Smooth muscle cell (in vitro differentiated cells): ENCODE measurements around the gene GDF10. TPM values are rescaled to one million over a fixed set of nuclear protein-coding genes. Genes with fewer than 3 reads are reported as not detected.

Experiments used
- DNase-seq: peaks from one replicate; lab custom pipeline; 2025; ENCODE audit not compliant: unreplicated experiment; lab: John Stamatoyannopoulos, UW
- H2AFZ ChIP-seq: fragments of 200-600 bp; sonication (generic); 2 replicates; pipeline ENCODE4 v1.6.0; 2016; ENCODE audit warnings: antibody characterized with exemption, low read depth, mild to moderate bottlenecking
- H3F3A ChIP-seq: fragments of 200-600 bp; sonication (generic); 2 replicates; pipeline ENCODE4 v1.6.0; 2017; ENCODE audit warnings: antibody characterized with exemption, low read depth
- H3K27ac ChIP-seq: fragments of 200-600 bp; sonication (generic); 2 replicates; pipeline ENCODE4 v1.5.1; 2016; ENCODE audit warnings: low read depth, mild to moderate bottlenecking
- H3K27me3 ChIP-seq: fragments of 200-600 bp; sonication (generic); 2 replicates; pipeline ENCODE4 v1.6.1; 2016; ENCODE audit warnings: low read depth, mild to moderate bottlenecking
- H3K36me3 ChIP-seq: fragments of 200-600 bp; sonication (generic); 2 replicates; pipeline ENCODE4 v1.5.1; 2016; ENCODE audit warnings: low read depth
- H3K4me1 ChIP-seq: fragments of 200-600 bp; sonication (generic); 2 replicates; pipeline ENCODE4 v1.5.1; 2016; ENCODE audit warnings: low read depth
- H3K4me2 ChIP-seq: fragments of 200-600 bp; sonication (generic); 2 replicates; pipeline ENCODE4 v1.6.0; 2016; ENCODE audit warnings: mild to moderate bottlenecking
- H3K4me3 ChIP-seq: fragments of 200-600 bp; sonication (generic); 2 replicates; pipeline ENCODE4 v1.5.1; 2016; ENCODE audit warnings: mild to moderate bottlenecking
- H3K79me2 ChIP-seq: fragments of 200-600 bp; sonication (generic); 2 replicates; pipeline ENCODE4 v1.6.0; 2016; ENCODE audit warnings: low read depth, mild to moderate bottlenecking
- H3K9ac ChIP-seq: fragments of 200-600 bp; sonication (generic); 2 replicates; pipeline ENCODE4 v1.6.0; 2016; ENCODE audit warnings: low read depth
- H3K9me3 ChIP-seq: fragments of 200-600 bp; sonication (generic); replicated peaks from 2 replicates; pipeline ENCODE4 v1.5.1; 2016; ENCODE audit warnings: low read depth
- H4K20me1 ChIP-seq: fragments of 200-600 bp; sonication (generic); 2 replicates; pipeline ENCODE4 v1.6.0; 2016; ENCODE audit warnings: low read depth
- WGBS: methylation state at CpG from one replicate; pipeline ENCODE4 v1.1.7; 2016; ENCODE audit warnings: low lambda C conversion rate; 5-methylcytosine and 5-hydroxymethylcytosine counted together
- polyA plus RNA-seq: library from polyadenylated mRNA; unstranded; fragments of >200 nt; fragmentation: Nextera tagmentation; extraction: Ambion mirVana; gene quantifications from 2 replicates; pipeline ENCODE4 v1.2.1, GENCODE V29; 2016
- total RNA-seq: library from RNA; depleted of rRNA; stranded (reverse); fragments of >200 nt; gene quantifications from 2 replicates; pipeline ENCODE4 v1.2.3, GENCODE V29; 2014
- TF ChIP-seq, protein P1 (sequence below): fragments of 200-600 bp; sonication (generic); IDR thresholded peaks from 2 replicates; pipeline ENCODE4 v1.5.1; 2017; ENCODE audit warnings: borderline replicate concordance, mild to moderate bottlenecking, antibody characterized with exemption; ENCODE audit not compliant: insufficient read depth, poor library complexity, severe bottlenecking

Gene GDF10
- total and polyA plus RNA-seq, 2 experiments from 2014 or later, result 0.58 to 1.5 TPM

DNA sequence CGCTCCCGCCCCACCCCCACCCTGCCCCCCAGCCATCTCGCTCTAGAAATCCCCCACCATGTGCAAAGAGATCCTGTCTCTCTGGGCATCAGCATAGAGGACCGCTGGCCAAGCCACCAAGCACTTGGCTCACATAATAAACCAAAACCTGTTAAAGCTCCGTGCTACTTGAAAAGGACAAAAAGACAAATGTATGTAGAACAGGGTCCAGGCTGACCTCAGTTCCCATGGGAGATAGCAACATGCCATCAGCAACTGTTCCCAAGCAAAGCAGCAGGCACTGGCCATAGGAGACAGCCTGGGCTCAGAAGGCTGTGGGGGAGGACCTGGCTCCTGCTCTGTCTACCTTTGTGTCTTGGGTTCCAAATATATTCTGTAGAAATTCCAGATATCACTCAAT, 38.4 kb upstream of the GDF10 start:
- no peaks in the 10 kb centered on the region for H3K79me2 ChIP-seq
- H3K4me1 ChIP-seq, result no peaks in the 10 kb centered on the region
- H2AFZ ChIP-seq, result no peak overlapping the region
- no peak overlapping the region for H3K4me3 ChIP-seq
- no peaks in the 10 kb centered on the region for H3K9me3 ChIP-seq
- H3K27me3 ChIP-seq, result peaks cover 7% of the 10 kb centered on the region
- H3K4me2 ChIP-seq, result no peak overlapping the region
- H3K36me3 ChIP-seq, result no peaks in the 10 kb centered on the region
- no peak for DNase-seq
- H4K20me1 ChIP-seq, result no peaks in the 10 kb centered on the region
- H3F3A ChIP-seq, result no peaks in the 10 kb centered on the region
- no peak overlapping the region for H3K27ac ChIP-seq
- 85% methylated on average over 2 of the region's 5 CpGs for WGBS
- TF ChIP-seq, protein P1, sequence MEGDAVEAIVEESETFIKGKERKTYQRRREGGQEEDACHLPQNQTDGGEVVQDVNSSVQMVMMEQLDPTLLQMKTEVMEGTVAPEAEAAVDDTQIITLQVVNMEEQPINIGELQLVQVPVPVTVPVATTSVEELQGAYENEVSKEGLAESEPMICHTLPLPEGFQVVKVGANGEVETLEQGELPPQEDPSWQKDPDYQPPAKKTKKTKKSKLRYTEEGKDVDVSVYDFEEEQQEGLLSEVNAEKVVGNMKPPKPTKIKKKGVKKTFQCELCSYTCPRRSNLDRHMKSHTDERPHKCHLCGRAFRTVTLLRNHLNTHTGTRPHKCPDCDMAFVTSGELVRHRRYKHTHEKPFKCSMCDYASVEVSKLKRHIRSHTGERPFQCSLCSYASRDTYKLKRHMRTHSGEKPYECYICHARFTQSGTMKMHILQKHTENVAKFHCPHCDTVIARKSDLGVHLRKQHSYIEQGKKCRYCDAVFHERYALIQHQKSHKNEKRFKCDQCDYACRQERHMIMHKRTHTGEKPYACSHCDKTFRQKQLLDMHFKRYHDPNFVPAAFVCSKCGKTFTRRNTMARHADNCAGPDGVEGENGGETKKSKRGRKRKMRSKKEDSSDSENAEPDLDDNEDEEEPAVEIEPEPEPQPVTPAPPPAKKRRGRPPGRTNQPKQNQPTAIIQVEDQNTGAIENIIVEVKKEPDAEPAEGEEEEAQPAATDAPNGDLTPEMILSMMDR, result no peak
- no peak overlapping the region for H3K9ac ChIP-seq

DNA sequence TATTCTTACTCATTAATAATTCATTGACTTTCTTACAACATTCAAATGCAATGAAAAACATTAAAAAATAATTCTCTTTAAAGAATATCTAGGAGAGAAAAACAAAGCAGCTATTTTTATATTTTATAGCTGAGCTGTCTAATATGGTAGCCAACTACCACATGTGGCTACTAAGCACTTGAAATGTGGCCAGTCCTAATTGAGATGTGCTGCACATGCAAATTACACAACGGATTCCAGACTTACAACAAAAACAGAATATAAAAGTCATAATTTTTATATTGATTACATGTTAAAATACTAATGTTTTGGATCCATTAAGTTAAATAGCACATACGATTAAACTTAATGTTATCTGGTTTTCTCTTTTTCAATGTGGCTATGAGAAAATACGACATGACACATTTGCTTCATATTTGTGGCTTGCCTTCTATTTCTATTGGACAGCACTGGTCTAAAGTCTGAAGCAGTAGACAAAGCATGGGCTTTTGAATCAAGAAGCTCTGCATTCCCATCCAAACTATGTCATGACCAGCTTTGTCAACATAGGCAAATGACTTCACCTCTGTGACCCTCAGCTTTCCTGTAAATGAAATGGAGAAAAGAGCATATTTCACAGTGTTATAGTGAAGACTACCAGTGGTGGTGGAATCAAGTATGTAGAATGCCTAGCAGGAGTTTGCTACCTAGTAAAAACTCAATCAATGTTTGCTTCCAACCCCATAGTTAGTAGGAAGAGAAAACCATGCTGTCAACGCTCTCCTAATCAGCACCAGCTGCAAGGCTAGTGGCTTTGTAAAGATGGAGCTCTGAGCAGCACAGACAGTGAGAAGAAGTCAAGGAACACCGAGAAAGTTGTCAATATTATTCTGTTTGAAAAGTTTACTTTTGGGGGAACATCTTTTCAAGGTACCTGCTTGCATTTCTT, 37.1 kb upstream of the GDF10 start:
- H3K27me3 ChIP-seq, result peaks cover 7% of the 10 kb centered on the region
- no peaks in the 10 kb centered on the region for H3K4me1 ChIP-seq
- H3K36me3 ChIP-seq, result no peaks in the 10 kb centered on the region
- H3K4me3 ChIP-seq, result no peak overlapping the region
- peak overlapping the region; percentile 9 for H3K4me2 ChIP-seq
- WGBS, result 59% methylated on average over 5 of the region's 5 CpGs
- H4K20me1 ChIP-seq, result no peaks in the 10 kb centered on the region
- H2AFZ ChIP-seq, result no peak overlapping the region
- no peak overlapping the region for H3K27ac ChIP-seq
- no peaks in the 10 kb centered on the region for H3K79me2 ChIP-seq
- H3K9ac ChIP-seq, result no peak overlapping the region
- DNase-seq, result no peak
- TF ChIP-seq, protein P1, result no peak
- H3F3A ChIP-seq, result no peaks in the 10 kb centered on the region
- H3K9me3 ChIP-seq, result no peaks in the 10 kb centered on the region

DNA sequence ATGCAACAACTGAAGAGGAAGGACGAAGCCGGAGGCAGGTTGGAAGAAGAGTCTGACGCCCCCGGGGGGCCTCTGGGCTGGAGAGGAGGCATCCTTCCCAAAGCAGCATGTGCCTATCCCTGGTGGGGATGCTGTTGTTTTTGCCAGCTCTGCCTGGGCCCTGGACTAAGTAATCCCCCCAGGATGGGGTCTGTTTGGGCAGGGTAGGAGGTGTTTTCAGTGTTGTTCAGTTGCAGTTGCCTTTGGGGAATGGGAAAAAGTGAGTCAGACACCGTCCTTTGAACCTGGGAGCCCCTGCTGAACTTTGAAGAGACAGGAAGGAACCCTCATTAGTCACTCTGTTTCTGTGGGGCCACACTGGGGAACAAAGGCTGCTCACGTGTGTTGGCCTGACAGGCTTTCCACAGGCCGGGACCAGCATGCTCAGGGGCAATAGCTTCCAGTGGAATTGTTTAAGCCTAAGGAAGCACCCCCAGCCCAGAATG, 35.2 kb upstream of the GDF10 start:
- H3K79me2 ChIP-seq, result no peaks in the 10 kb centered on the region
- no peak overlapping the region for H3K9ac ChIP-seq
- no peak for DNase-seq
- TF ChIP-seq, protein P1, result no peak
- H3K27me3 ChIP-seq, result peaks cover 2% of the 10 kb centered on the region
- no peak overlapping the region for H3K4me3 ChIP-seq
- no peaks in the 10 kb centered on the region for H3F3A ChIP-seq
- no peak overlapping the region for H2AFZ ChIP-seq
- no peaks in the 10 kb centered on the region for H4K20me1 ChIP-seq
- H3K9me3 ChIP-seq, result no peaks in the 10 kb centered on the region
- no peak overlapping the region for H3K4me2 ChIP-seq
- H3K36me3 ChIP-seq, result no peaks in the 10 kb centered on the region
- 81% methylated on average over 7 of the region's 7 CpGs for WGBS
- no peaks in the 10 kb centered on the region for H3K4me1 ChIP-seq
- H3K27ac ChIP-seq, result no peak overlapping the region
